ENCODE data around the gene USP34.
A peak's percentile ranks its signal among the peaks of the same experiment; 100 is the strongest.
"Not testable (repeated sequence)": the region's sequence is repeated elsewhere in the genome, so short reads cannot be mapped to it uniquely, and the experiment has no call there.

Gene USP34

GRCh38 chr2:61158356-61158955, 312.4 kb downstream of the USP34 start:
- no peak for DNase-seq (ENCODE audit: low read depth)
- no peak for TF ChIP-seq MYC (IDR thresholded peaks at IDR 0.05; ENCODE audit: low read depth, low read length)
- TF ChIP-seq CTCF (IDR thresholded peaks at IDR 0.05; ENCODE audit: low read depth, low read length): no peak
- no peak for TF ChIP-seq POLR2A (IDR thresholded peaks at IDR 0.05; ENCODE audit: extremely low read depth, insufficient read length)
- TF ChIP-seq MAX (IDR thresholded peaks at IDR 0.05; ENCODE audit: low read depth, low read length): no peak
- no peak overlapping the region for H3K4me3 ChIP-seq (ENCODE audit: low read depth, low read length)

GRCh38 chr2:61157371-61158003, 313.4 kb downstream of the USP34 start:
- no peak for TF ChIP-seq POLR2A (IDR thresholded peaks at IDR 0.05; ENCODE audit: extremely low read depth, insufficient read length)
- no peak for TF ChIP-seq MYC (IDR thresholded peaks at IDR 0.05; ENCODE audit: low read depth, low read length)
- no peak for TF ChIP-seq CTCF (IDR thresholded peaks at IDR 0.05; ENCODE audit: low read depth, low read length)
- no peak for TF ChIP-seq MAX (IDR thresholded peaks at IDR 0.05; ENCODE audit: low read depth, low read length)
- DNase-seq (ENCODE audit: low read depth): no peak
- H3K4me3 ChIP-seq (ENCODE audit: low read depth, low read length): no peak overlapping the region

- TF ChIP-seq CTCF (IDR thresholded peaks at IDR 0.05; ENCODE audit: low read depth, low read length): no peak
- TF ChIP-seq POLR2A (IDR thresholded peaks at IDR 0.05; ENCODE audit: extremely low read depth, insufficient read length): no peak
- no peak for TF ChIP-seq MAX (IDR thresholded peaks at IDR 0.05; ENCODE audit: low read depth, low read length)
- TF ChIP-seq MYC (IDR thresholded peaks at IDR 0.05; ENCODE audit: low read depth, low read length): no peak
- no peak overlapping the region for H3K4me3 ChIP-seq (ENCODE audit: low read depth, low read length)
- DNase-seq (ENCODE audit: low read depth): peak; percentile 23
Measured at GRCh38 chr2:61151436-61151835, 319.5 kb downstream of the USP34 start.

GRCh38 chr2:61149074-61149473, 321.8 kb downstream of the USP34 start:
- peak; percentile 18 for DNase-seq (ENCODE audit: low read depth)
- TF ChIP-seq MYC (IDR thresholded peaks at IDR 0.05; ENCODE audit: low read depth, low read length) (no peak), MAX (IDR thresholded peaks at IDR 0.05; ENCODE audit: low read depth, low read length) (no peak), CTCF (IDR thresholded peaks at IDR 0.05; ENCODE audit: low read depth, low read length) (no peak), POLR2A (IDR thresholded peaks at IDR 0.05; ENCODE audit: extremely low read depth, insufficient read length) (no peak)
- H3K4me3 ChIP-seq (ENCODE audit: low read depth, low read length): no peak overlapping the region

- DNase-seq (ENCODE audit: low read depth); H3K4me3 ChIP-seq (ENCODE audit: low read depth, low read length): not testable (repeated sequence)
Measured at GRCh38 chr2:61148091-61148490, 322.8 kb downstream of the USP34 start.

GRCh38 chr2:61145990-61146389, 324.9 kb downstream of the USP34 start:
- TF ChIP-seq CTCF (IDR thresholded peaks at IDR 0.05; ENCODE audit: low read depth, low read length) (no peak), MYC (IDR thresholded peaks at IDR 0.05; ENCODE audit: low read depth, low read length) (no peak), MAX (IDR thresholded peaks at IDR 0.05; ENCODE audit: low read depth, low read length) (no peak), POLR2A (IDR thresholded peaks at IDR 0.05; ENCODE audit: extremely low read depth, insufficient read length) (no peak)
- H3K4me3 ChIP-seq (ENCODE audit: low read depth, low read length): no peak overlapping the region

More at GRCh38 chr2:61145990-61146389, 324.9 kb downstream of the USP34 start:
- DNase-seq (ENCODE audit: low read depth): no peak

Measured in NB4 (cell line).